Activated T-helper 9 cell treated with anti-CD3 and anti-CD28 coated beads, Interleukin-2, amount 50 U/mL, for 16 hours (primary cell): ENCODE results near the gene EPB42.
"Not testable (repeated sequence)": the region's sequence is repeated elsewhere in the genome, so short reads cannot be mapped to it uniquely, and the experiment has no call there.

ENCODE experiments used
- DNase-seq: peaks from one replicate; pipeline ENCODE4 v3.0.0-alpha.2; 2020; ENCODE audit warnings: low read depth

EPB42 gene

DNA sequence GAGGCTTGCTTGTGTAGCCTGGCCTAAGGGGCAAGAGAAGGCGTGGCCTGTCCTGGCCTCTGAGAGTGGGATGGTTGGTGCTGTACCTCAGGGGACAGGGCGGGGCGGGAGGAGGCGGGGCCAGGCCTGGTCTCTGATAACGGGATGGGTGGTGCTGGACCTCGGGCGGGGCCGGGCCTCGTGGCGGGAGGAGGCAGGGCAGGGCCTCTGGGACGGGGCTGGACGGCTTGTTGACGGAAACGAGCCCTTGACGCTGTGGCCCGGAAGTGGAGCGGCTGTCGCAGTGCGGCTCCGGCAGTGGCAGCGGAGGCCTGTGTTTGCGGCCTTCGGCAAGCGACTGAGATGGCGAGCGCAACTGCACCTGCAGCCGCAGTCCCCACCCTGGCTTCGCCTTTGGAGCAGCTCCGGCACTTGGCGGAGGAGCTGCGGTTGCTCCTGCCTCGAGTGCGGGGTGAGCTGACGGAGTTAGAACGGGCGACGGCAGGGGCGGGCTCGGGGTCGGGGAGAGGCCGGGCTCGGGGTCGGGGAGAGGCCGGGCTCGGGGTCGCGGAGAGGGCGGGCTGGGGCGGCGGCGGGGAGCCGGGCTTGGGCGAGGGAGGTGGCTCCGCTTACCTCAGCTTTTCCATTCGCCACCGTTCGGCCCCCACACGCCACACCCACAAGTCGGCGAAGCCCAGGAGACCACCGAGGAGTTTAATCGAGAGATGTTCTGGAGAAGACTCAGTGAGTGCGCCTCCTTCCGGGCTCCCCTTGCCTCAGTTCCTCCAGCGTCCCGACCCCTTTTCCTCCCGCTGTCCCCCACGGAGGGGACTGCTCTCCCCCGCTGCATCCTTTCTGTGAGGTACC, 35.4 kb downstream of the EPB42 start, which contains the start of gene CCNDBP1:
TSS of gene CCNDBP1 (plus strand) at position 247 of the 846 bp plus-strand sequence. CDS start at position 343, 96 bp downstream.
- peak; percentile 81 for DNase-seq

DNA sequence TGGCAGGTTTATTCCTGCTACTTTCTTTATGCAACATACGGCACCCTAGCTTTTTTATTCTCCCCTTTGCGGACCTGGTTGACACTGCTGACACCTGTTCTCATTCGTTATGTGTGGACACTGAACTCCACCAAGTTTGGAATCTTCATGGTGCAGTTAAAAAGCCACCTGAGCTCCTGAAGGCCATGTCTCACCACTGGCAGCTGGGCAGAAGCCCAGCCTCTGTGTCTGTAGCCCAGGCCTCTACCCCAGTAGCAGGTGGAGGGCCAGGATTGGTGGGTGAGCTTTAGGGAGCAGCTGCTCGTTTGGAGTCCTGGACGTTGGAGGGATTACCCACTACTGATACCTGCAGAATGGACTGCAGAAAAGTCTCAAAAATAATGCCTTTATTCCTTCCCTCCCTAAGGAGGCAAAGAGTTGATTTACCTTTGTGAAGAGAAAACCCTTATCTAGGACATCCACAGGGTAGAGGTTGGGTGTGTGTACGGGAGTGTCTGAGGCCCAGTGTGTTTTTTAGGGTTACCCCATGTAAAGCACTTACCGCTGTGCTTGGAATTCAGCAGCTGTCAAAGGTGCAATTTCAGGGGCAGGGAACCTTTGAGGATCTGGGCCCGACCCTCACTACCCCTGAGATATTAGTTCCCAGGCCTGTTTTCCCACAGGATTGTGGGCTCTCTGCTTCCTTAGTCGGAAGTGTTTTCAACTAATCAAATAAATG, 36.3 kb downstream of the EPB42 start:
- DNase-seq = no peak

DNA sequence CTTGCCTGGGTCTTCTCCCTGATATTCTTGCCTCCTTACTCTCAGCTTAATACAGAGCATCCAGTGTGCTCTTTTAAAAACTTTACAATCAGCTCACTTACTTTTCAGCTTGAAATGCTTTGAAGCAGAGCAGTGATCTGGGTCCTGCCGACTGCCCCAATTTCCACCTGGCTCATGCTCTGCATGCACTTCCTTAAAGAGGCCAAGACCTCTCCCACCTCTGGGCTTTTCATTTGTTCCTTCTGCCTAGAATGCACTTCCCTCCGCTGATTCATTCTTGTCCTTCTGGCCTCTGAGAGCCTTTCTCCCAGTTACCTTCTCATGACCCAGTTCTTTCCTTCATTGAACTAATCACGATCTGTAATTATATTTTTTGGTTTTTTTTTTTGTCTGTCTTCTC, 37.5 kb downstream of the EPB42 start:
- DNase-seq = no peak

DNA sequence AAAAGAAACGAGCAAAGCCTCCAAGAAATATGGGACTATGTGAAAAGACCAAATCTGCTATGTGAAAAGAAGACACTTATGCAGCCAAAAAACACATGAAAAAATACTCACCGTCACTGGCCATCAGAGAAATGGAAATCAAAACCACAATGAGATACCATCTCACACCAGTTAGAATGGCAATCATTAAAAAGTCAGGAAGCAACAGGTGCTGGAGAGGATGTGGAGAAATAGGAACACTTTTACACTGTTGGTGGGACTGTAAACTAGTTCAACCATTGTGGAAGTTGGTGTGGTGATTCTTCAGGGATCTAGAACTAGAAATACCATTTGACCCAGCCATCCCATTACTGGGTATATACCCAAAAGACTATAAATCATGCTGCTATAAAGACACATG, 43.7 kb downstream of the EPB42 start:
- DNase-seq = not testable (repeated sequence)

DNA sequence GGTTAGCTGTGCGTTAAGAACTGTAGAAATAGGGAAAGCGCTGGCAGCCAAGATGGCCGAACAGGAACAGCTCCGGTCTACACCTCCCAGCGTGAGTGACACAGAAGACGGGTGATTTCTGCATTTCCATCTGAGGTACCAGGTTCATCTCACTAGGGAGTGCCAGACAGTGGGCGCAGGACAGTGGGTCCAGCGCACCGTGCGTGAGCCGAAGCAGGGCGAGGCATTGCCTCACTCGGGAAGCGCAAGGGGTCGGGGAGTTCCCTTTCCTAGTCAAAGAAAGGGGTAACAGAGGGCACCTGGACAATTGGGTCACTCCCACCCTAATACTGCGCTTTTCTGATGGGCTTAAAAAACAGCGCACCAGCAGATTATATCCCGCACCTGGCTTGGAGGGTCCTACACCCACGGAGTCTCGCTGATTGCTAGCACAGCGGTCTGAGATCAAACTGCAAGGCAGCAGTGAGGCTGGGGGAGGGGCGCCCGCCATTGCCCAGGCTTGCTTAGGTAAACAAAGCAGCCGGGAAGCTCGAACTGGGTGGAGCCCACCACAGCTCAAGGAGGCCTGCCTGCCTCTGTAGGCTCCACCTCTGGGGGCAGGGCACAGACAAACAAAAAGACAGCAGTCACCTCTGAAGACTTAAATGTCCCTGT, 45.0 kb downstream of the EPB42 start:
- DNase-seq = not testable (repeated sequence)

DNA sequence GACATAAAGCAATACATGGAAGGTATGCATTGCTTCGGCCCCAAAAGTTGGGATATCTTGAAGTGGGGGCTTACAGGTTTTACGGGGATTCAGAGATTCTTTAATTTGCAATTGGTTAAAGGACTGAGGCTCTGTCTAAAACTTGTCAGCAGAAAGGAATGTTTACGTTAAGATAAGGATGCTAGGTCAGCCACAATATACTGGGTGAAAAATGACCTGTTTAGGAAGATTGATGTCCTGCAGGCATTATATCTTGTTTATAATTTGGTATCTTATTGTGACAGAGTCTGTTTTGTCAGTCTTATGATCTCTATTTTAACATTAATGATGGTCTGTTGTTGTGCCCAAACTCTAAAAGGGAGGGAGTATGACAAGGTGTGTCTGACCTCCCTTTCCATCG, 50.9 kb downstream of the EPB42 start:
- no peak for DNase-seq

DNA sequence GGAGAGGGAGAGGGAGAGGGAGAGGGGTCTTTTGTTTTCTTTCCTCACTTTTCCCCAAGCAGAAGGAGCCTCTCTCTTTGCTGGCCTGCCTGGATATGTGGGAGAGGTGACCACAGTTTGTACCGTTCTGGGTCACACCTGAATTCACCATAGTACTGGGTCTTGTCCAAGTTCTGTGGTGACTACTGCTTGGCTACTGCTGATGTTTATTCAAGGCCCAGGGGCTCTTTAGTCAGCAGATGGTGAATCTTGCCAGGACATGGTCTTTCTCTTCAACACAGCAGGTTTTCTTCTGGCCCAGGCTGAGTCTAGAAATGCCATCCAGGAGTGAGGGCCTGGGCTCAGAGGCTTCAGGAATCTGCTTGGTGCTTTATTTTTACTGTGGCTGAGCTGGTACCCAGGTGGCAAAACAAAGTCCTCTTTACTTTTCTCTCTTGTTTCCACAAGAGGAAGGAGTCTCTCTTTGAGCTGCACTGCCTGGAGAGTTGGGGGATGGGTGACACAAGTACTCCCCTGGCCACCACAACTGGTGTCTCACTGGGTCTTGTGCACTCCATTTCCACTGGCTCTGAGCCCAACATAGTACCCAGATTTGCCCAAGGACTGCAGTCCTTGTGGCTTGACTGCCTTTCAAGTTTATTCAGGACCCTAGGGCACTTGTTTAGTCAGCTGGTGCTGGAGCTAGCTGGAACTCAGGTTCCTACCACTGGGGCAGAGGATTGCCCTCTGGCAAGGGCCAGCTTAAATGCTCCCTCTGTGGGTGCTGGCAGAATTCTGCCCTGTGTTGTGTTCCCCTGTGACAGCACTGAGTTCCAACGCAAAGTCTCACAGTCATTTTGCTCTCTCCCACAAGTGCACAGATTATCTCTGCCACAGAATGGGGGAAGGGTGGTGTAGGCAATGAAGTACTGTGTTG, 52.4 kb downstream of the EPB42 start:
- DNase-seq = no peak

DNA sequence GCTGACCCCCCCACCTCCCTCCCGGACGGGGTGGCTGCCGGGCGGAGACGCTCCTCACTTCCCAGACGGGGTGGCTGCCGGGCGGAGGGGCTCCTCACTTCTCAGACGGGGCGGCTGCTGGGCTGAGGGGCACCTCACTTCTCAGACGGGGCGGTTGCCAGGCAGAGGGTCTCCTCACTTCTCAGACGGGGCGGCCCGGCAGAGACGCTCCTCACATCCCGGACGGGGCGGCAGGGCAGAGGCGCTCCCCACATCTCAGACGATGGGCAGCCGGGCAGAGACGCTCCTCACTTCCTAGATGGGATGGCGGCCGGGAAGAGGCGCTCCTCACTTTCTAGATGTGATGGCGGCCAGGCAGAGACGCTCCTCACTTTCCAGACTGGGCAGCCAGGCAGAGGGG, 53.6 kb downstream of the EPB42 start:
- DNase-seq = not testable (repeated sequence)

DNA sequence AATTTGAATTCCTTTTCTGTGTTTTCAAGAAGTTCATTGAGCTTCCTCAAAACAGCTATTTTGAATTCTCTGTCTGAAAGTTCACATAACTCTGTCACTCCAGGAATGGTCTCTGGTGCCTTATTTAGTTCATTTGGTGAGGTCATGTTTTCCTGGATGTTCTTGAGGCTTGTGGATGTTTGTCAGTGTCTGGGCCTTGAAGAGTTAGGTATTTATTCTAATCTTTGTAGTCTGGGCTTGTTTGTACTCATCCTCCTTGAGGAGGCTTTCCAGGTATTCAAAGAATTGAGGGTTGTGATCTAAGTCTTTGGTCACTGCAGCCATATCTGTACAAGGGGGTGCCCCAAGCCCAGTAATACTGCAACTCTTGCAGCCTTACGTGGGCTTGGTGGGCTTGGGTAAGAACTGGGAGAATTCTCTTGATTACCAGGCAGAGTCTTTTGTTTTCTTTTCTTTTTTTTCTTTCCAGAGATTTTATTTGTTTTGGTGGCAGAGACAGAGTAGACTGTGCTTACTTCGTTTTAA, 55.0 kb downstream of the EPB42 start:
- no peak for DNase-seq

DNA sequence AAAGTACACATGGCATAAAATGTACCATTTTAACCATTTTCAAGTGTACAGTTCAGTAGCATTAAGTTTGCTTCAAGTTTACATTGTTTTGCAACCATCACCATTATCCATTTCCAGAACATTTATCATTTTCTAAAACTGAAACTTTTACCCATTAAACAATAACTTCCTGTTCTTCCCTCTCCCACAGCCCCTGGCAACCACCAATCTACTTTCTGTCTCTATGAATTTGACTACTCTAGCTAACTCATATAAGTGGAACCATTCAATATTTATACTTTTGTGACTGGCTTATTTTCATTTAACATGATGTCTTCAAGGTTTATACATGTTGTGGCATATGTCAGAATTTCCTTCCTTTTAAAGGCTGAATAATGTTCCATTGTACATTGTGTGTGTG, 67.5 kb downstream of the EPB42 start:
- no peak for DNase-seq

DNA sequence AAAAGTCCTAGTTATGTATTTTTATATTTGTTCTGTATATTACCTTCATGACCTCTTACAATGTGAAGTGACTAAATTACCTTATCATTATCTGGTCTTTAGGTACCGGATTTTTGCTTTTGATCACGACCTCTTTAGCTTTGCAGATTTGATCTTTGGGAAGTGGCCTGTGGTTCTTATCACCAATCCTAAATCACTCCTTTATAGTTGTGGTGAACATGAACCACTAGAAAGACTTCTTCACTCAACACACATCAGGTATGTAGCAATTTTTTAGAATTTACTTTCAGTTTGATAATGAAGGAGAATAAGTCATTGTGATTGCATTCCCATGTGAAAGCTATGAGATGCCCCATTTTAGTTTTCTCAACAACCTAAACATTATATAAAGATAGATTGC, 69.1 kb downstream of the EPB42 start:
- no peak for DNase-seq

DNA sequence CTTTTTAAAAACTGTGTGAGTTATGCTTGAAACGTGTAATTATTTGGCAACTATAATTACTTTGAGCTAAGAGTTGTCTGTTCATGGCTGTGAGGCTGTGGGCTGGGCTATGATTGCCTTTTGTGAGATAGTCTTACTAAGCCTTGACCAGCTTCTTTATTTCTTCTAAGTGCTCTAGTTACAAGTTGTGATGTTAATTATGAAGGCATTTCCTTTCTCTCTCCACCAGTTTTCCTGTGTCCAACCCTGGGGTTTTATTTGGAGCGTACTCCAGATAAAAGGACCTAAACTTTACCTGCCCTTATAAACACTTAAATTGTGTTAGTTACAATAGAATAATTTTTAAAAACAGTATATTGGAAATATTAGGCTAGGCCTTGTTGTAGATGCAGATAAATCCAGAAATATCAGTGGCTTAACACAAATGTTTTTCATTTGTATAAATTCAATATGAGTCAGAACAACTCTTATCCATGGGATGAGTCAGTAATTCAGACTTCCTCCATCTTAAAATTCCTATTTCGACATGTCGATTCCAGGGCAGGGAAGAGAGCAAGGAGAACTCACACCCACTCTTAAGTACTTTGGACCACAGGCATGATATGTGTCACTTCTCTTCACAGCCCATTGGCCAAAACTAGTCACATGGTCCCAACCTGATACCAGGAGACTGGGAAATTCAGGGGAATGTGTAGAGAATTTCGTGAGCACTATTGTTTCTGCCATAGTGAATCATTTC, 70.5 kb downstream of the EPB42 start:
- no peak for DNase-seq
